ENCODE data around the gene CAMK2G. TPM values are rescaled to one million over a fixed set of nuclear protein-coding genes. Genes with fewer than 3 reads are reported as not detected.

The CAMK2G gene
- total and polyA plus RNA-seq, 7 donors: 14.4 to 221 (median 153) TPM

GRCh38 chr10:73819081-73819480, 55.3 kb downstream of the CAMK2G start:
- peaks cover 0 to 29% (median 12%) of the 10 kb centered on the region in 4 donors for H3K4me1 ChIP-seq
- intact Hi-C loops (cut with DNase I): no loop called here
- no peaks in the 10 kb centered on the region for H3K27me3 ChIP-seq
- TF ChIP-seq POLR2A (IDR thresholded peaks at IDR 0.05) (no peak), EP300 (IDR thresholded peaks at IDR 0.05) (no peak), POLR2AphosphoS5 (IDR thresholded peaks at IDR 0.05) (no peak), CTCF (IDR thresholded peaks at IDR 0.05) (no peak)
- no peak overlapping the region for H3K4me3 ChIP-seq
- no peaks in the 10 kb centered on the region for H3K9me3 ChIP-seq
- no peak for DNase-seq
- peak overlapping the region; percentile 18 to 55 (median 49) for H3K27ac ChIP-seq
- H3K36me3 ChIP-seq: peaks cover 36 to 96% (median 67%) of the 10 kb centered on the region in 4 donors
- 68 to 81% methylated on average over 5 of the region's 5 CpGs for WGBS, 2 donors

DNA sequence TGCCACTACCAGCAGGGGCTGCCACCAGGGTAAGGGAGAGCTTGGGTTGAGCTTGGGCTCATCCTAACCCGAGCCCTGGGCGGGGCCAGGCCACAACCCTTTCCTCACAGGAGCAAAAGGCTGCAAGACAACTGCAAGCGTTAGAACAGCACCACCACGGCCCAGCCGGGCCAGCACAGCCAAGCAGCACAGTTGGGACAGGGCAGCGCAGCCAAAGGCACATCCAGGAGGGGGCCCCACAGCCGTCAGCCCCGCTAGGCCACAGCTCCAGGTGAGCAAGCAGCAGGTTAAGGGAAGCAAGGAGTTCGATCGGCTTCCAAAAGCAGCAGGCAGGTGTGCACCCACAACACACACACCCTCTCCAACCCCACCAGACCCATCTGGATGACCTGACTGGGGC, 56.0 kb downstream of the CAMK2G start:
- TF ChIP-seq POLR2A (IDR thresholded peaks at IDR 0.05): no peak
- 81 to 88% methylated on average over 10 of the region's 10 CpGs for WGBS, 2 donors
- Histone ChIP-seq H3K27me3 (no peaks in the 10 kb centered on the region), H3K4me3 (no peak overlapping the region), H3K27ac (peak overlapping the region in 3 of 4 donors; percentile 50 to 61 (median 55)), H3K36me3 (peaks cover 30 to 96% (median 63%) of the 10 kb centered on the region in 4 donors), H3K9me3 (no peaks in the 10 kb centered on the region), H3K4me1 (peaks cover 0 to 29% (median 12%) of the 10 kb centered on the region in 4 donors)
- no peak for DNase-seq
- intact Hi-C loops (cut with DNase I): no loop called here

- DNase-seq: no peak
- Histone ChIP-seq H3K36me3 (peaks cover 29 to 96% (median 59%) of the 10 kb centered on the region in 4 donors), H3K27ac (peak overlapping the region; percentile 30 to 61 (median 50)), H3K4me3 (no peak overlapping the region), H3K9me3 (no peaks in the 10 kb centered on the region), H3K27me3 (no peaks in the 10 kb centered on the region), H3K4me1 (peaks cover 0 to 29% (median 12%) of the 10 kb centered on the region in 4 donors)
- TF ChIP-seq POLR2AphosphoS5 (IDR thresholded peaks at IDR 0.05): no peak
- TF ChIP-seq POLR2A (IDR thresholded peaks at IDR 0.05): no peak
- TF ChIP-seq CTCF (IDR thresholded peaks at IDR 0.05): no peak
- no peak for TF ChIP-seq EP300 (IDR thresholded peaks at IDR 0.05)
- intact Hi-C loops (cut with DNase I): no loop called here
- 92 to 96% methylated on average over 5 of the region's 5 CpGs for WGBS, 2 donors
These were observed 56.5 kb downstream of the CAMK2G start for GRCh38 chr10:73817826-73818225.

DNA sequence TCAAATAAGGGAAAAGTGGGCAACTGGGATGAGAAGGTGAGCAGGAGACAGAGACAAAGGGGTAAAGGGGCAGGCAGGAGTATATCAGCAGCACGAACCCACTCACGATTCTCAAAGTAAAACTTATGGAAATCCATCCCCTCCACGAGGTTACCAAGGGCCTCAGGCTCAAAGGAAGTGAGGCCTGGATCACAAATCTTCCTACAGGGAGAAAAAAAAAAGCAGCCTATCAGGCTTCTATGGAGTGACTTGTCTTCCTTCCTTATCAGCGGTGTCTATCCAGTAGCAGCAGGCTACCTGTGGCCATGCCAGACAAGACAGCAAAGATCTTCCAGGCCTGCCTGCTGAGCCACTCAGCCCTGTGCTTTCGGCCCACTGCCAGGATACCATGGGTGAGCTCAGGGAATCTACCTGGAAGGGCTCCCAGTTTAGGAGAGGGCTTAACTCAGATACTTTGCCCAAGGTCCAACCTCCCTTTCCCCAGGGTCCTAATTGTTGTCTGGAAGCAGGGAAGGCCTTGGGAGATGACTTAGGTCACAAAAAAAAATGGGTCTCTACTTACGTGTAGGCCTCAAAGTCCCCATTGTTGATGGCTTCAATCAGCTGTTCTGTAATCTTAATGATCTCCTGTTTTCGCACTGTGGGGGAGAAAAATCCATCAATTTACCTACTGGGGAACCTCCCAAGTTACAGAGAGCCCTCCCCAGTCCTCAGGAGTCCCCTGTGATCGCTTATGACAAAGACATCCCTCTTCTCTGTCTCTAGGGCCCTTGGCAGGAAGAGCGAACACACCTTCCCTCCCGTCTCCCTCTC, 57.2 kb downstream of the CAMK2G start:
- TF ChIP-seq CTCF (IDR thresholded peaks at IDR 0.05) (no peak), POLR2AphosphoS5 (IDR thresholded peaks at IDR 0.05) (peak in 1 of 4 donors; percentile 17)
- intact Hi-C loops (cut with DNase I): no loop called here
- peaks cover 0 to 29% (median 15%) of the 10 kb centered on the region in 4 donors for H3K4me1 ChIP-seq
- 91 to 93% methylated on average over 10 of the region's 10 CpGs for WGBS, 2 donors
- H3K9me3 ChIP-seq: no peaks in the 10 kb centered on the region
- peak overlapping the region; percentile 30 to 61 (median 50) for H3K27ac ChIP-seq
- no peaks in the 10 kb centered on the region for H3K27me3 ChIP-seq
- no peak for DNase-seq
- peaks cover 26 to 93% (median 53%) of the 10 kb centered on the region in 4 donors for H3K36me3 ChIP-seq
- no peak overlapping the region for H3K4me3 ChIP-seq

- H3K27me3 ChIP-seq: no peaks in the 10 kb centered on the region
- intact Hi-C loops (cut with DNase I): no loop called here
- no peak overlapping the region for H3K4me3 ChIP-seq
- H3K36me3 ChIP-seq: peaks cover 15 to 78% (median 44%) of the 10 kb centered on the region in 4 donors
- H3K9me3 ChIP-seq: no peaks in the 10 kb centered on the region
- peaks cover 0 to 30% (median 18%) of the 10 kb centered on the region in 4 donors for H3K4me1 ChIP-seq
- peak overlapping the region in 3 of 4 donors; percentile 8 to 53 (median 50) for H3K27ac ChIP-seq
- no peak for DNase-seq
- TF ChIP-seq EP300 (IDR thresholded peaks at IDR 0.05) (no peak), CTCF (IDR thresholded peaks at IDR 0.05) (no peak), POLR2AphosphoS5 (IDR thresholded peaks at IDR 0.05) (no peak), POLR2A (IDR thresholded peaks at IDR 0.05) (no peak)
These were observed 58.7 kb downstream of the CAMK2G start for GRCh38 chr10:73815719-73816030.
